ENCODE measurements around the gene TFDP1.

TFDP1 gene

DNA sequence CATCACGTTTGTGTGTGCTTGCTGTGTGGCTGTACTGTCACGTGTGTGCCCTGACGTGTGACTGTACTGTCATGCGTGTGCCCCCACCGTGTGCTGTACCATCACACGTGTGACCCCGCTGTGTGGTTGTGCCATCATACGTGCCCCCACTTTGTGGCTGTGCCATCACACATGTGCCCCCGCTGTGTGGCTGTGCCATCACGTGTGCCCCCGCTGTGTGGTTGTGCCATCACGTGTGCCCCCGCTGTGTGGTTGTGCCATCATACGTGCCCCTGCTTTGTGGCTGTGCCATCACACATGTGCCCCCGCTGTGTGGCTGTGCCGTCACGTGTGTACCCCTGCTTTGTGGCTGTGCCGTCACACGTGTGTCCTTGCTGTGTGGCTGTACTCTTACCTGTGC lies 25.7 kb downstream of the TFDP1 start:
- TF ChIP-seq, protein P1, sequence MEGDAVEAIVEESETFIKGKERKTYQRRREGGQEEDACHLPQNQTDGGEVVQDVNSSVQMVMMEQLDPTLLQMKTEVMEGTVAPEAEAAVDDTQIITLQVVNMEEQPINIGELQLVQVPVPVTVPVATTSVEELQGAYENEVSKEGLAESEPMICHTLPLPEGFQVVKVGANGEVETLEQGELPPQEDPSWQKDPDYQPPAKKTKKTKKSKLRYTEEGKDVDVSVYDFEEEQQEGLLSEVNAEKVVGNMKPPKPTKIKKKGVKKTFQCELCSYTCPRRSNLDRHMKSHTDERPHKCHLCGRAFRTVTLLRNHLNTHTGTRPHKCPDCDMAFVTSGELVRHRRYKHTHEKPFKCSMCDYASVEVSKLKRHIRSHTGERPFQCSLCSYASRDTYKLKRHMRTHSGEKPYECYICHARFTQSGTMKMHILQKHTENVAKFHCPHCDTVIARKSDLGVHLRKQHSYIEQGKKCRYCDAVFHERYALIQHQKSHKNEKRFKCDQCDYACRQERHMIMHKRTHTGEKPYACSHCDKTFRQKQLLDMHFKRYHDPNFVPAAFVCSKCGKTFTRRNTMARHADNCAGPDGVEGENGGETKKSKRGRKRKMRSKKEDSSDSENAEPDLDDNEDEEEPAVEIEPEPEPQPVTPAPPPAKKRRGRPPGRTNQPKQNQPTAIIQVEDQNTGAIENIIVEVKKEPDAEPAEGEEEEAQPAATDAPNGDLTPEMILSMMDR (conservative IDR thresholded peaks at IDR 0.05; ENCODE audit: low read depth, low read length), result no peak
- DNase-seq (ENCODE audit: low read depth), result no peak
- H3K4me3 ChIP-seq (ENCODE audit: low read depth, low read length), result no peak overlapping the region

DNA sequence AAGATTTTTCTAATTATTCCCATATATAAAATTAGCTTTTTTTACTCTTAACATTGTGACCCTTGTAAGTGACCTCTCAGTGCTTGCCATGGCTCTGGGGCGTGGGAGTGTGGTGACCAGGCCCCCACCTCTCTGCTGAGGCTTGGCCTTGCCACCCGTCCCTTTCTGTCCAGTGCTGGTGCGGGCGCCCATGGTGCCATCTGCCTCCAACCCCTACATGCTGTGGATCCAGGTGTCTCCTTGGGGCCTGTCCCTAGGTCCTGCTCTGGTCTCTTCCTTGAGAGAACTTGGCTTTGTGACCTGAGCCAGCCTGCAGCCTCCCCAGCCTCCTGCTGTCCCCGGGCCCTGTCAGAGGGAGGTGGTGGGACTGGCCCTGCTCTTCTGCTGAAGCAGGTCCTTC lies 27.4 kb downstream of the TFDP1 start:
- TF ChIP-seq, protein P1 (conservative IDR thresholded peaks at IDR 0.05; ENCODE audit: low read depth, low read length), result no peak
- no peak for DNase-seq (ENCODE audit: low read depth)
- no peak overlapping the region for H3K4me3 ChIP-seq (ENCODE audit: low read depth, low read length)

DNA sequence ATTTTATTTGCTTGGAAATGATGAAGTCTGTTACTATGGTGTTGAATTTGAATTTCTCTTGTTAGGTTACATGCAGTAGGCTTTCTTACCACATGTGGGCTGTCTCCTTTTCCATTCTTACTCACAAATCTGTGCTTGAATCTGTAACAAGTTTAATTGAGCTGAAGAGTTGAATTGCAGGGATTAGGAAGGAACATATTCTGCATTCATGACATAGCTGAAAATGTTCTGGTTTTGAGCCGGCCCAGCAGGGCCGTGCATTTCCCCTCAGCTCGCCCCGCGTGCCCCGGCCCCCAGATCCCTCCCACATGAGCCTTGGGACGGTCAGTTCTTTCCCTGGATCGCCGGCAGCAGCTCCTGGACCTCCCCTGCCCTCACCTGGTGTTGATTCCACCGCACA lies 28.1 kb downstream of the TFDP1 start:
- TF ChIP-seq, protein P1 (conservative IDR thresholded peaks at IDR 0.05; ENCODE audit: low read depth, low read length), result no peak
- DNase-seq (ENCODE audit: low read depth), result peak; percentile 33
- no peak overlapping the region for H3K4me3 ChIP-seq (ENCODE audit: low read depth, low read length)

DNA sequence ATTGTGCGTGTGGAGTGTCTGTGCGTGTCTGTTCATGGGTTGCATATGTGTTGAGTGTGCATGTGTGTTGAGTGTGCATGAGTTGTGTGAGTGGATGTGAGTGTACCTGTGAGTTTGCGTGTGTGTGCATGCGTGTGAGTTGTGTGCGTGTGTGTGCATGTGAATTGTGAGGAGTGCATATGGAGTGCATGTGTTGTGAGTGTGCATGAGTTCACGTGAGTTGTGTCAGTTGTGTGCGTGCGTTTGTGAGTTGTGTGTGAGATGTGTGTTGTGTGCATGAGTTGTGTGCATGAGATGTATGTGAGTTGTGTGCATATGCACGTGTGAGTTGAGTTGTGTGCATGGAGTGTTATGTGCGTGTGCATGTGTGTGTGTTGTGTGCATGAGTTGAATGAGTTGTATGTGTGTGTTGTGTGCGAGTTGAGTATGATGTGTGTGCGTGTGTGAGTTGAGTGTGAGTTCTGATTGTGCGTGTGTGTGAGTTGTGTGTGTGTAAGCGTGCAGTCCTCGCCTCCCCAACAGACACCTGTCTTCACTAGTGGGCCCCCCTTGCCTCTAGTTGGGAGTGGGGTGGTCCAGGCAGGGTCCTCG lies 29.3 kb downstream of the TFDP1 start:
- TF ChIP-seq, protein P1 (conservative IDR thresholded peaks at IDR 0.05; ENCODE audit: low read depth, low read length), result no peak
- no peak for DNase-seq (ENCODE audit: low read depth)
- no peak overlapping the region for H3K4me3 ChIP-seq (ENCODE audit: low read depth, low read length)

DNA sequence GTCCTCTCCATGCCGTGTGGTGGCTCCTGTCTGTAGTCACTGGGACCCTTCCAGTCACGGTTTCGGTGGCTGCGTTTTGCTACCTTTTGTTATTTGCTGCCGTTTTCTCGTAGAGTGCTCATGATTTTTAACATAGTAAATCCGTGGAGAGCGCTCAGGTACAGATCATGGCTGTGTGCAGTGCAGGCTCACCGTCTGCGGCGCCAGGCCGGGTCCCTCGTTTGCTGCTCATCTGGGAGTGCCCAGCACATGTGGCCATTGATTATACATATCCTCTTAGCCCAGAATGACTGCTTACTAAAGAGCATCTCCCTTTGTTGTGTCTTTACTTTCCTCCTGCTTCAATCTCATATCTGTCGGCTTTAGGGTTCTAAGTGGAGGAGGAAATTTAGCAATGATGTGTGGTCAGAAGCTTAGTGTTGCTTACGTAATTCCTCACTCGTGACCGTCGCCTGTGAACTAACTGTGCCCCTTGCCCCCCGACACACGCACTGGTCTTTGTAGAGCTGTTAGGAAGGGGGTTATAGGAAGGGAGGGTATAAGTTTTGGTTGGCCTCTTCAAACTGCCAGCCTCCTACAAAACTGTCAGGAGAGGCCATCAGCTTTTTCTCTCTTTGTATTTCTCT lies 31.8 kb downstream of the TFDP1 start:
- TF ChIP-seq, protein P1 (conservative IDR thresholded peaks at IDR 0.05; ENCODE audit: low read depth, low read length), result no peak
- DNase-seq (ENCODE audit: low read depth), result peak; percentile 92

DNA sequence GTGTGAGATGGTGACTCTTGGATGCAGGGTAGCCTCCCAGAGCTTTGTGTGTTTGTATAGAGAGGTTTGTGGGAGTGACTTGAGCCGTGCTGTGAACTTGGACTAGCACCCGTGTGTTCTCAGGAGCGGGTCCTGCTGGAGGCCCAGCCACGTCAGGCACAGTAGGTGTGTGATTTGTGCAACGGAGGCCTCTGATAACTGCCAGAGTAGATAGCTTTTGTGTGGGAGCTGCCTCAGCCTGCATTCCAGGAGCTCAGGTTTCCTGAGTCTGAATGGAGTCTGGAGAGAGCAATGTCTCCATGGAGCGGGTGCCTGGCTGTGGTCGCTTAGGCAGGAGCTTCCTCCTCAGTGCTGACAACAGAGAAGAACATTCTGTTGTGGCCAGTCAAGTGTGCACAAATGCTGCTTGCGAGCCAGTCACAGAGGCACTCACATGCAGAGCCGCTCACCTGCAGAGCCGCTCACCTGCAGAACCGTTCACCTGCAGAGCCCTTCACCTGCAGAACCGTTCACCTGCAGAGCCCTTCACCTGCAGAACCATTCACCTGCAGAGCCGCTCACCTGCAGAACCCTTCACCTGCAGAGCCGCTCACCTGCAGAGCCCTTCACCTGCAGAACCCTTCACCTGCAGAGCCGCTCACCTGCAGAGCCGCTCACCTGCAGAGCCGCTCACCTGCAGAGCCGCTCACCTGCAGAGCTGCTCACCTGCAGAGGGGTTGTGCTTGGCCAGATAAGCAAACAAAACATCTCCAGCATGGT lies 32.6 kb downstream of the TFDP1 start:
- H3K4me3 ChIP-seq (ENCODE audit: low read depth, low read length), result no peak overlapping the region
- TF ChIP-seq, protein P1 (conservative IDR thresholded peaks at IDR 0.05; ENCODE audit: low read depth, low read length), result no peak
- peak; percentile 92 for DNase-seq (ENCODE audit: low read depth)

More for the DNA sequence above, 31.8 kb downstream of the TFDP1 start:
- H3K4me3 ChIP-seq (ENCODE audit: low read depth, low read length), result no peak overlapping the region

Measured in choroid plexus epithelial cell (primary cell).